ENCODE results near the gene PLK3. TPM values are rescaled to one million over a fixed set of nuclear protein-coding genes. Genes with fewer than 3 reads are reported as not detected.

Gene PLK3
- total RNA-seq, 1 donor from 2014 or later, result 2.2 TPM

GRCh38 chr1:44775930-44776729 lies 24.0 kb upstream of the PLK3 start:
- Histone ChIP-seq H3K36me3 (peaks cover 8% of the 10 kb centered on the region), H3K9me3 (ENCODE audit: low read depth) (no peaks in the 10 kb centered on the region), H3K4me3 (peak overlapping the region; percentile 93), H3K27ac (peak overlapping the region; percentile 84), H3K9ac (peak overlapping the region; percentile 93), H3K27me3 (no peaks in the 10 kb centered on the region), H3K4me2 (peak overlapping the region; percentile 99), H3K4me1 (peaks cover 16% of the 10 kb centered on the region), H3F3A (ENCODE audit: low read depth) (peaks cover 67% of the 10 kb centered on the region), H3K79me2 (ENCODE audit: low read depth) (peaks cover 45% of the 10 kb centered on the region), H2AFZ (replicated peaks) (no peak overlapping the region), H4K20me1 (ENCODE audit: low read depth) (peaks cover 45% of the 10 kb centered on the region)
- Mint-ChIP-seq H3K36me3 (peaks cover 26% of the 10 kb centered on the region), H3K27me3 (ENCODE audit: insufficient read depth, low read depth) (peaks cover 10% of the 10 kb centered on the region), H3K4me1 (peaks cover 27% of the 10 kb centered on the region), H3K27ac (peak overlapping the region; percentile 18), H3K4me3 (peak overlapping the region; percentile 93), H3K9me3 (no peaks in the 10 kb centered on the region)
- no peak for TF ChIP-seq EZH2phosphoT487 (IDR thresholded peaks at IDR 0.05)
- TF ChIP-seq, protein P1, sequence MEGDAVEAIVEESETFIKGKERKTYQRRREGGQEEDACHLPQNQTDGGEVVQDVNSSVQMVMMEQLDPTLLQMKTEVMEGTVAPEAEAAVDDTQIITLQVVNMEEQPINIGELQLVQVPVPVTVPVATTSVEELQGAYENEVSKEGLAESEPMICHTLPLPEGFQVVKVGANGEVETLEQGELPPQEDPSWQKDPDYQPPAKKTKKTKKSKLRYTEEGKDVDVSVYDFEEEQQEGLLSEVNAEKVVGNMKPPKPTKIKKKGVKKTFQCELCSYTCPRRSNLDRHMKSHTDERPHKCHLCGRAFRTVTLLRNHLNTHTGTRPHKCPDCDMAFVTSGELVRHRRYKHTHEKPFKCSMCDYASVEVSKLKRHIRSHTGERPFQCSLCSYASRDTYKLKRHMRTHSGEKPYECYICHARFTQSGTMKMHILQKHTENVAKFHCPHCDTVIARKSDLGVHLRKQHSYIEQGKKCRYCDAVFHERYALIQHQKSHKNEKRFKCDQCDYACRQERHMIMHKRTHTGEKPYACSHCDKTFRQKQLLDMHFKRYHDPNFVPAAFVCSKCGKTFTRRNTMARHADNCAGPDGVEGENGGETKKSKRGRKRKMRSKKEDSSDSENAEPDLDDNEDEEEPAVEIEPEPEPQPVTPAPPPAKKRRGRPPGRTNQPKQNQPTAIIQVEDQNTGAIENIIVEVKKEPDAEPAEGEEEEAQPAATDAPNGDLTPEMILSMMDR (IDR thresholded peaks at IDR 0.05), result no peak
- no peak for TF ChIP-seq EZH2 (IDR thresholded peaks at IDR 0.05)
- no peak for DNase-seq (ENCODE audit: low spot score)

DNA sequence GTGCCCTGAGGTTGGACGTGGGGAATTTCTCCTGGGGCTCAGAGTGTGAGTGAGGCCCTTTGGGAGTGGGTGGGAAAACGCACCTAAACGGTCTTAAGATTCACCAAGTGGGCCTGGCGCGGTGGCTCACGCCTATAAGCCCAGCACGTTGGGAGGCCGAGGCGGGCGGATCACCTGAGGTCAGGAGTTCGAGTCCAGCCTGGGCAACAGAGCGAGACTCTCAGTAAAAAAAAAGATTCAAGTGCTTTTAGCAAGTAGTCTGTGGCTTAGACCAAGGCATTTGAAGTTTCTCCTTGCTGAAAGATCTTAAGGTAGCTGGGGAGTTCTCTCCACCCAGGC lies 23.5 kb upstream of the PLK3 start:
- H3F3A ChIP-seq (ENCODE audit: low read depth), result peaks cover 73% of the 10 kb centered on the region
- H3K9me3 ChIP-seq (ENCODE audit: low read depth), result no peaks in the 10 kb centered on the region
- H2AFZ ChIP-seq (replicated peaks), result no peak overlapping the region
- H3K9ac ChIP-seq, result peak overlapping the region; percentile 93
- H3K4me2 ChIP-seq, result peak overlapping the region; percentile 99
- no peaks in the 10 kb centered on the region for H3K27me3 ChIP-seq
- Mint-ChIP-seq H3K36me3 (peaks cover 31% of the 10 kb centered on the region), H3K9me3 (no peaks in the 10 kb centered on the region), H3K4me3 (peak overlapping the region; percentile 93), H3K4me1 (peaks cover 27% of the 10 kb centered on the region), H3K27me3 (ENCODE audit: insufficient read depth, low read depth) (peaks cover 7% of the 10 kb centered on the region), H3K27ac (no peak overlapping the region)
- H3K4me3 ChIP-seq, result peak overlapping the region; percentile 93
- H3K36me3 ChIP-seq, result peaks cover 8% of the 10 kb centered on the region
- DNase-seq (ENCODE audit: low spot score), result no peak
- TF ChIP-seq EZH2phosphoT487 (IDR thresholded peaks at IDR 0.05), result no peak
- TF ChIP-seq, protein P1 (IDR thresholded peaks at IDR 0.05), result no peak
- TF ChIP-seq EZH2 (IDR thresholded peaks at IDR 0.05), result no peak
- H4K20me1 ChIP-seq (ENCODE audit: low read depth), result peaks cover 45% of the 10 kb centered on the region
- peak overlapping the region; percentile 62 for H3K27ac ChIP-seq
- peaks cover 16% of the 10 kb centered on the region for H3K4me1 ChIP-seq
- H3K79me2 ChIP-seq (ENCODE audit: low read depth), result peaks cover 45% of the 10 kb centered on the region

- peak overlapping the region; percentile 93 for H3K4me3 ChIP-seq
- peaks cover 45% of the 10 kb centered on the region for H3K79me2 ChIP-seq (ENCODE audit: low read depth)
- Mint-ChIP-seq H3K4me1 (peaks cover 27% of the 10 kb centered on the region), H3K9me3 (no peaks in the 10 kb centered on the region), H3K4me3 (peak overlapping the region; percentile 93), H3K27me3 (ENCODE audit: insufficient read depth, low read depth) (peaks cover 7% of the 10 kb centered on the region), H3K36me3 (peaks cover 31% of the 10 kb centered on the region), H3K27ac (peak overlapping the region; percentile 12)
- H3K27me3 ChIP-seq, result no peaks in the 10 kb centered on the region
- H4K20me1 ChIP-seq (ENCODE audit: low read depth), result peaks cover 45% of the 10 kb centered on the region
- peaks cover 79% of the 10 kb centered on the region for H3F3A ChIP-seq (ENCODE audit: low read depth)
- TF ChIP-seq EZH2phosphoT487 (IDR thresholded peaks at IDR 0.05) (no peak), EZH2 (IDR thresholded peaks at IDR 0.05) (no peak)
- TF ChIP-seq, protein P1 (IDR thresholded peaks at IDR 0.05), result no peak
- H3K9ac ChIP-seq, result no peak overlapping the region
- peak overlapping the region; percentile 99 for H3K4me2 ChIP-seq
- no peak overlapping the region for H2AFZ ChIP-seq (replicated peaks)
- peaks cover 16% of the 10 kb centered on the region for H3K4me1 ChIP-seq
- peaks cover 8% of the 10 kb centered on the region for H3K36me3 ChIP-seq
- no peak for DNase-seq (ENCODE audit: low spot score)
- no peaks in the 10 kb centered on the region for H3K9me3 ChIP-seq (ENCODE audit: low read depth)
- H3K27ac ChIP-seq, result peak overlapping the region; percentile 62
These were observed 22.6 kb upstream of the PLK3 start for GRCh38 chr1:44777547-44777946.

Measured in neural progenitor cell (in vitro differentiated cells).